Hematopoietic multipotent progenitor cell (in vitro differentiated cells): ENCODE results near the gene CNPY4. TPM values are rescaled to one million over a fixed set of nuclear protein-coding genes. Genes with fewer than 3 reads are reported as not detected.

Experiments used
- DNase-seq, 3 donors: peaks; one replicate each; pipeline ENCODE4 v3.0.0-alpha.2; 2011 to 2015; ENCODE audit warnings: low read depth in 2 of 3, low spot score in 2 of 3
- total RNA-seq: library from RNA; depleted of rRNA; stranded (reverse); fragments of >200 nt; gene quantifications from one replicate; pipeline ENCODE4 v1.2.3, GENCODE V29; 2012

Gene CNPY4
- total RNA-seq, 1 donor, result 11.6 TPM

GRCh38 chr7:100090527-100091410, 28.7 kb upstream of the CNPY4 start:
- DNase-seq, result no peak

- no peak for DNase-seq
Observed at GRCh38 chr7:100091411-100092181, 27.8 kb upstream of the CNPY4 start.

GRCh38 chr7:100093054-100093453, 26.4 kb upstream of the CNPY4 start:
- no peak for DNase-seq

GRCh38 chr7:100093498-100093897, 25.9 kb upstream of the CNPY4 start:
- no peak for DNase-seq

- DNase-seq, result no peak
Observed at GRCh38 chr7:100093925-100094486, 25.4 kb upstream of the CNPY4 start.

- no peak for DNase-seq
Observed at GRCh38 chr7:100095289-100095688, 24.1 kb upstream of the CNPY4 start.

GRCh38 chr7:100095704-100096103, 23.7 kb upstream of the CNPY4 start:
- DNase-seq, result no peak

GRCh38 chr7:100098913-100099312, 20.5 kb upstream of the CNPY4 start:
- DNase-seq, result no peak

- no peak for DNase-seq
Observed at GRCh38 chr7:100099452-100099851, 20.0 kb upstream of the CNPY4 start.

GRCh38 chr7:100100420-100101015, 18.9 kb upstream of the CNPY4 start:
- peak; percentile 87 to 95 (median 93) for DNase-seq

GRCh38 chr7:100101016-100101862, 18.2 kb upstream of the CNPY4 start, which contains the start of the genes AP4M1 and MCM7:
TSS of gene AP4M1 (plus strand) at chr7:100101643. CDS start at chr7:100101715, 72 bp downstream.
TSS of gene MCM7 (minus strand) at chr7:100101397. CDS start at chr7:100101294, 103 bp downstream.
- DNase-seq, result peak; percentile 84 to 98 (median 97)

GRCh38 chr7:100102950-100103840, 16.2 kb upstream of the CNPY4 start:
- DNase-seq, result no peak

GRCh38 chr7:100105534-100105933, 13.9 kb upstream of the CNPY4 start:
- no peak for DNase-seq

GRCh38 chr7:100106633-100107032, 12.8 kb upstream of the CNPY4 start:
- no peak for DNase-seq

GRCh38 chr7:100107125-100107737, 12.2 kb upstream of the CNPY4 start:
- no peak for DNase-seq

GRCh38 chr7:100107890-100108289, 11.5 kb upstream of the CNPY4 start:
- no peak for DNase-seq

GRCh38 chr7:100109521-100110163, 9.8 kb upstream of the CNPY4 start:
- no peak for DNase-seq

GRCh38 chr7:100111156-100111555, 8.3 kb upstream of the CNPY4 start:
- no peak for DNase-seq
